GM19099 (cell line): ENCODE data around the gene ARHGAP30.

ENCODE experiments used
- POLR2A ChIP-seq: IDR thresholded peaks from 3 replicates; pipeline ENCODE4 v1.6.1; 2011; ENCODE audit warnings: low read depth; ENCODE audit not compliant: insufficient read length; ENCODE audit errors: extremely low read depth

The ARHGAP30 gene, protein sequence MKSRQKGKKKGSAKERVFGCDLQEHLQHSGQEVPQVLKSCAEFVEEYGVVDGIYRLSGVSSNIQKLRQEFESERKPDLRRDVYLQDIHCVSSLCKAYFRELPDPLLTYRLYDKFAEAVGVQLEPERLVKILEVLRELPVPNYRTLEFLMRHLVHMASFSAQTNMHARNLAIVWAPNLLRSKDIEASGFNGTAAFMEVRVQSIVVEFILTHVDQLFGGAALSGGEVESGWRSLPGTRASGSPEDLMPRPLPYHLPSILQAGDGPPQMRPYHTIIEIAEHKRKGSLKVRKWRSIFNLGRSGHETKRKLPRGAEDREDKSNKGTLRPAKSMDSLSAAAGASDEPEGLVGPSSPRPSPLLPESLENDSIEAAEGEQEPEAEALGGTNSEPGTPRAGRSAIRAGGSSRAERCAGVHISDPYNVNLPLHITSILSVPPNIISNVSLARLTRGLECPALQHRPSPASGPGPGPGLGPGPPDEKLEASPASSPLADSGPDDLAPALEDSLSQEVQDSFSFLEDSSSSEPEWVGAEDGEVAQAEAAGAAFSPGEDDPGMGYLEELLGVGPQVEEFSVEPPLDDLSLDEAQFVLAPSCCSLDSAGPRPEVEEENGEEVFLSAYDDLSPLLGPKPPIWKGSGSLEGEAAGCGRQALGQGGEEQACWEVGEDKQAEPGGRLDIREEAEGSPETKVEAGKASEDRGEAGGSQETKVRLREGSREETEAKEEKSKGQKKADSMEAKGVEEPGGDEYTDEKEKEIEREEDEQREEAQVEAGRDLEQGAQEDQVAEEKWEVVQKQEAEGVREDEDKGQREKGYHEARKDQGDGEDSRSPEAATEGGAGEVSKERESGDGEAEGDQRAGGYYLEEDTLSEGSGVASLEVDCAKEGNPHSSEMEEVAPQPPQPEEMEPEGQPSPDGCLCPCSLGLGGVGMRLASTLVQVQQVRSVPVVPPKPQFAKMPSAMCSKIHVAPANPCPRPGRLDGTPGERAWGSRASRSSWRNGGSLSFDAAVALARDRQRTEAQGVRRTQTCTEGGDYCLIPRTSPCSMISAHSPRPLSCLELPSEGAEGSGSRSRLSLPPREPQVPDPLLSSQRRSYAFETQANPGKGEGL

DNA sequence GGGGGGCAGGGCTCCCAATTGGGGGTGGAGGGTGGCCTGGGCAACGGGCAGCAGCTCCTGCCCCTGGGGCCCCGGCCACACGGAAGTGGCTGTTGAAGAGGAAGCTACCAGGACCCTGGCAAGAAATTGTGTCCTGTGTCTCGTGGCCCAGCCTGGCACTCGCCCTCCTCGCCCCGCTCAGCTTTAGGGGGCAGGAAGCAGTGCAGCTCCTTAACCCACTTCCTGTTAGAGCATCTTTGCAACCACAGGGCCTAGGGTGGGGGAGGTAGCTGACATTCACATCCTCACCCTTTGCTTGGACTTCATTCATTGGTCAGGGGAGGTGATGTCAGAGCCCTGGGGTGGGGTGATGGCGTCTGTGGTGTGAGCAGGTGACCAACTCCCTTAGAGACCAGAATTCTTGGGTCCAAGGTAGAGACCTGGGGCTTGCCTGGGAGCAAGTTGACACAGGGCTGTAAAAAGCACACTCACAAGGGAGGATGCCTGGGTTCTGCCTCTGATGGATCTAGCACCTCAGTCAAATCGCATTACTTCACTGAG lies at the start of gene ARHGAP30:
TSS of gene ARHGAP30 (minus strand) at position 161 of the 540 bp plus-strand sequence. CDS start 267 bp downstream, outside the sequence.
- TF ChIP-seq POLR2A, result peak; percentile 89

DNA sequence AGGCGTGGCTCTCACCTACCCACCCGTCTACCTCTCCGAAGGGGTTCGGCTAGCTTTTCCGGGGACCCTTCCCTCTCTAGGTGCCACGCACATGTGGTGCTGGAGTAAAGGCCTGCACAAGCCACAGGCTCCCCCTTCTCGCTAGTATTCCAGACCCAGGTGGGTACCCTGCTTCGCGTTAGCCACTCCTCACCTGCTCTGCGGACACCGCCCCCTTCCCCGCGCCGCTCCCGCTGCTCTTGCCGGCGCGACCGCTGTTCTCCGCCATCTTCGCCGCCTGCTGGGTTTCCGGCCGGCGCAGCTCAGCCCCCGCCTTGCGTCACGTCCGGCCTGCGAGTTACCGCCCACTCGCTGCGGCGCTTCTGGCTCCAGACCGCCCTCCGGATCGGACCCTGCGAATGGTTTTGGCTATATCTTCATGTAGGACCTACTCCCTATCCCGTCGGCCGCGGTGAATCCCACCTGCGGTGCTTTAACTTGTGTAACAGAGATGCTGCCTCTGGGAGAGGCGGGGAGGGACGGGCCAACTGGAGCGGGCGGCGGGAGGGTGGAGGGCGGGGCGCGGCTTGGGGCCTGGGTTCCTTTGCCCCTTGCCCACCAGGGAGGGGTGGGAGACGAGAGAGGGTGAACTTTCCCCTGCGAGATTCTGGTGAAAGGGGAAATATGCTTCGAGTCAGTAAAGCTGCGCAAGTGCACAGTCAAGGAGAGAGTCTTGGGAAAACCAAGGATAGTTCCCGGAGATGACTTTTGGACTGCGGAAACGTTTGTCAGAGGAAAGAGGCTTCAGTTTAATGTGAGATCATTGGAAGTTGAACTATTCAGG lies 48.3 kb upstream of the ARHGAP30 start, which contains the start of the genes NIT1 and PFDN2:
TSS of gene NIT1 (plus strand) at position 347 of the 823 bp plus-strand sequence. CDS start at position 419, 72 bp downstream.
TSS of gene PFDN2 (minus strand) at position 279 of the 823 bp plus-strand sequence. CDS start at position 268, 11 bp downstream.
- peak; percentile 93 for TF ChIP-seq POLR2A

DNA sequence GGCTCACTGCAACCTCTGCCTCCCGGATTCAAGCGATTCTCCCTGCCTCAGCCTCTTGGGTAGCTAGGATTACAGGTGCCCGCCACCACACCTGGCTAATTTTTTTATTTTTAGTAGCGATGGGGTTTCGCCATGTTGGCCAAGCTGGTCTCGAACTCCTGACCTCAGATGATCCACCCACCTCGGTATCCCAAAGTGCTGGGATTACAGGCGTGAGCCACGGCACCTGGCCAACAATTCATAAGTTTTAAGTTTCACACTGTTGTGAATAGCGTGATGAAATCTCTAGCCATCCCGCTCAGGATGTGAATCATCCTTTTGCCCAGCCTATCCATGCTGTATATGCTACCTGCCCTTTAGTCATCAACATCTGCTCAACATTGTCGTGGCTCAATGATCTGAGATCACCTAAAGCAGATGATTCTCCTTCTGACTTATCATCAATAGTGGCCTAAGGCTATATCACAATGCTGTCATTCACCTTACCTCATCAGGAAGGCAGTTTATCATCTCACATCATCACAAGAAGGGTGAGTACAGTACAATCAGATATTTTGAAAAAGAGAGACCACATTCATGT lies 45.5 kb upstream of the ARHGAP30 start:
- no peak for TF ChIP-seq POLR2A

DNA sequence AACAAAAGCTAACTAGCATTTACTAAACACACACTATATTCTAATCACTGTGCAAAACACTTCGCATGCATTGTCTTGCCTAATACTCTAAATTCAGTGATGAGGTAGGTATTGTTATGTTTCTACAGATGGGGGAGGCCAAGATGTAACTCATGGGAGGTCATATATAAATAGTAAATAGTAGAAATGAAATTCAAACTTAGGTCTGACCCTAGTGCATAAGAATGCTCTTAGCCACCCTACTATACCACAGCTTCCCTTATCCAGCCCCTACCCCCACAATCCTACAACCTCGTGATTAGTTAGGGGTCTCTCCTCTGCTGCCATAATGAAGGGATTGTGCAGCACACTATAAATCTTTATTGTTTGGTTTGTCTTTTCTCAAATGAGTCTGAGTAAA lies 44.9 kb upstream of the ARHGAP30 start:
- TF ChIP-seq POLR2A, result no peak

DNA sequence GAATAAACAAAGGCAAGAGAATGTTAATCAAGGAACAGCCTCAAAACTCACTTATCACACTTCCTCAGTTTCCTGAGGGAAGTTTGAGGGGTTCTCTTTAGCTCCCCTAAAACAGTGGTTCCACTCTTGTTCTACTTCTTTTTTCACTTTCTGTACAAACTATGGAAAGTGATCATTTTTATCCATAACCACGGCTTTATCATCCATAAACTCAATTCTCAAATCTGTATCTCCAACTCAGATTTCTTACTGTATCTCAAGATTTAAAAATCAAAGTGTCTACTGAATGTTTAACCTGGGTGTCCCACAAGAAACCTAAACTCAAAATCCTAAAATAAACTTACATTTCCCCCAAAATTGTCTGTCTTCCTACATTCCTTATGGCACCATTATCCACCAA lies 44.2 kb upstream of the ARHGAP30 start:
- TF ChIP-seq POLR2A, result no peak

DNA sequence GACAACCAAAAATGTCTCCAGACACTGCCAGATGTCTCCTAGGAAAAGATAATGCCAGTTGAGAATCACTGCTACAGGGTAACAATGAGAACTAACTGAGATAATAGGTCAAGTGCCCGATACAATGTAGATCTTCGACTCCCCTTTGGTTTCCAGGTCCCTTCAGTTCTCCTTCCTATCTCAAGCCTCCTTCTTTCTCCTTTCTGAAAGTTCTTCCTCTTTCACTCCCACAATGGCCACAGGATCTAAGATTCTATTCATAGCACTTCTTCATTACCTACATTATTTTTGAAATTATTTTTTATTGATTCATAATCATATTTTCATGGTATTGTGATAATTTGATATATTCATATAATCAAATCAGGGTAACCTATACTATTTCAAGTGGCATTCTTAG lies 41.8 kb upstream of the ARHGAP30 start:
- TF ChIP-seq POLR2A, result no peak

DNA sequence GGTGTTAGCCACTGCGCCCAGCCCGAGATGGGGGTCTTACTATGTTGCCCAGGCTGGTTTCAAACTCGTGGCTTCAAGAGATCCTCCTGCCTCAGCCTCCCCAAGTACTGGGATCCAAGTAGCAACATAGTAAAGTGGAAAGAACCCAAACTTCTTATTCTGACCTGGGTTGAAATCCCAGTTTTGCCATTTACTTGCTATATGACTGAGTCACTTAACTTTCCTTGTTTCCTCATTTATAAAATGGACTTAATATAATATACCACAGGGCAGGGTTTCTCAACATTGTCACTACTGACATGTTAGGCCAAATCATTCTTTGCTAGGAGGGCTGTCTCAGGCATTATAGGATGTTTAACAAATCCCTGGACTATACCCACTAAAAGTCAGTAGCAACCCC lies 41.4 kb upstream of the ARHGAP30 start:
- TF ChIP-seq POLR2A, result no peak

DNA sequence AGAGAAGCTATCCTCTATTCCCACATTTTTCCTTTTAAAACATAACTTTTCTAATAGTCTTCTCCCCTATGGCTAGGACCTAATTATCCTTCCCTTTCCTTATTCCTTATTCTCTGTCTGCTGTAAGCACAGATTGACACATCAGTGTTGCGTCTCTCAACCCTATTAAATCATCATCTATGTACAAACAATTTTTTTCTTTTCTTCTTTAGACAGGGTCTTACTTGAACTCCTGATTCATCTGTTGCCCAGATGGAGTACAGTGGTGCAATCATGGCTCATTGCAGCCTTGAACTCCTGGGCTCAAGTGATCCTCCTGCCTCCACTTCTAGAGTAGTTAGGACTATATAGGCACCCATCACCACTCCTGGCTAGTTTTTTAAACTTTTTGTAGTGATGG lies 36.7 kb upstream of the ARHGAP30 start:
- no peak for TF ChIP-seq POLR2A

DNA sequence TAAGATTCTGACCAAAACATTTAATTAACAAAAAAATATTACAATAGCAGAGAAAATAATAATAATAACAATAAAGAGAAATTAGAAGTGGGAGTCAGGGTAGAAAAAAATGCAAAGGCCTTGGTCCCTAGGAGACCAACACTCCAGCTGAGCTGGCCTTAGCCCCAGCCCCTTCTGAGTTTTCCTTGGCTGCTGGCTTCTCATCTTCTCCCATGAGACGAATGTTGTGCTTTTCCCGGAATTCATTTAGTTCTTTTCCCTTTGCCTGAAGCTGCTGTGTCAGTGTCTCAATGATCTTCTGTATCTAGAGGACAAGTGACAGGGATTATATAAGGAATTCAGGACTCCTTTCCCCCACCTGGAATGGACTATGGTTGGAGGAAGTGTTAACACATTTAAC lies 30.9 kb upstream of the ARHGAP30 start:
- no peak for TF ChIP-seq POLR2A

DNA sequence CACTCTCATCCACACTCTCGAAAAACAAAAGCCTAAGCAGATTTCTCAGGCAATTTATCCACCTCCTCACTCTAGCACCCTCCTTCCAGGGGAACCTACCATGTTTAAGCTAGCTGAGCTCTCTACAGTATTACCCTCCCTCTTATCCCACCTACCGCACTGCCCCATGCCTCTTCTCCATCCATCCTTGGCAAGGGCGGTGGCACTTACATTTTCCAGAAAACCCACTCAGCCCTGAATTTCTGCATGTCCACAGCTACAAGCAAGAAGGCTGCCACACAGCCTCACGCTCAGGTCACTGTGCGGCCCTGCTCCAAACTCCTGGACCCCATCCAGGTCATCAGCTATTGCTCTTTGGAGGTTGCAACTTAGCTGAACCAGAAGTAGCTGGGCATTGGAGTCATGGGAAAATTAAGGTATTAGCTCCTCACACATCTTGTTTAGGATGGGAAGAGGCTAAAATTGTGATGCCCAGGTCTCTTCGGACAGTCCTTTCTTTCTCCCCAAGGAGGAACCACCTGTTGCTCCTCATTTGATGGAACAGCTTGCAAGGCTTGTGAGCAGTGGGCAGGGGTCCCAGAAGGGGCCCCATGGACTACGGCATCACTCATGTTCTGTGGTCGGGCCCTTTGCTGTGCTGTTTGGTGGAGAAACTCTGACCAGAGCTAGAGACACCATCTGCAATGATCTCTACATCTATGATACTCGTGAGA lies 29.6 kb upstream of the ARHGAP30 start:
- no peak for TF ChIP-seq POLR2A

DNA sequence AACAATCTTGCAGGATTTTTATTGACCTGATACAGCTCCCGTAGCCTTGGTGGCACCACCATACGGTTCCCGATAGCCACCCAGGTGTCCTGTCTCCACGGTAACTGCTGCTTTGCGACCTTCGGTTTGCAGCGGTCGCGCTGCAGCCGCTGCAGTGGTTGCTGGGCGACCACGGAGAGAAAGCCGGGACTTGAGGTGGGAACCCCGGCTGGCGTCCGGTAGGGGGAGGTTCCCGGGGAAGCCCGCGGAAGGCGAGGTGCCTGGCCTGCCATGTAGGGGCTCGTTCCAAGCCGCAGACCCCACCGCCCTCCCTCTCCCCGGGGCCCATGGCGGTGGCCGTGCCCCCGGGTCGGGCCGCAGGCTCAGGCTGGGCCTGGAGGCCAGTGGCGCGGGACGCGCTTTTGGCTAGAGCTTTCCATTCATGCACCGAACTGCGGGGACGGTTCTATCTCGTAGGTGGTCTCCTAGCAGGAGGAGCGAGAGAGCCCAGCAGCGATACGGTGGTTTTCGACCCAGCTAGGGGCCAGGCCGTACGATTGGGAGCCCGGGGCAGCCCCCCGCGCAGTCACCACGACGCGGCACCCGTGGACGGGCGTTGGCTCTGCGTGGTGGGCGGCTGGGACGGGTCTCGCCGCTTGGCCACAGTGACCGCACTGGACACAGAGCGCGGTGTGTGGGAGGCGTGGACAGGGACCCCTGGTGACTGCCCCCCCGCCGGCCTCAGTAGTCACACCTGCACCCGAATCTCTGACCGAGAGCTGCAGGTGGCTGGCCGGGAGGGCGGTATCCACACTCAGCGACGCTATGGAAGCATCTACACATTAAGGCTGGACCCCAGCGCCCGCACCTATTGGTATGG lies 28.7 kb upstream of the ARHGAP30 start, which contains the start of gene KLHDC9:
TSS of gene KLHDC9 (plus strand) at position 152 of the 859 bp plus-strand sequence. CDS start at position 327, 175 bp downstream.
- TF ChIP-seq POLR2A, result peak; percentile 43

DNA sequence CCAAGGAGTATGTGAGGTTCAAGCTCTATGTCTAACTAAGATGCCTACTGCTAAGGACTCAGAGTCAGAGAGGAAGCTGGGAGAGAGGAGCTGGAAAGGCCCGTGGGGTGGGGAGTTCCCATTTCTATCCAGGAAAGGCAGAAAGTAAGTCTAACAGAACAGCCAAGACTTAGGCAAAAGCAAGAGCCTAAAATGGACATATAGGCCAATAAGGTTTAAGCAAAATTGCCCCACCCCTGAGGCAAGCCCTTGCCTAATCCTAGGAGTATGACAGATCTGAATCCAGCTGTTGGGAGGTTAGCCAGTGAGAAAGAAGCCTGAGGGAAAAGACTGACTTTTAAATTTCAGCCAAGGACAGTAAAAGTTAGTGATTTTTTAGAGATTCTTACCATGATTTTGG lies 26.8 kb upstream of the ARHGAP30 start:
- TF ChIP-seq POLR2A, result no peak
